ENCODE results near the gene RUSF1. TPM values are rescaled to one million over a fixed set of nuclear protein-coding genes. Genes with fewer than 3 reads are reported as not detected.
"Not testable (repeated sequence)": the region's sequence is repeated elsewhere in the genome, so short reads cannot be mapped to it uniquely, and the experiment has no call there.

RUSF1 gene
- total and polyA plus RNA-seq, 9 of the 15 experiments (the other 6 are each of a cell fraction or from before 2014, with no cell fraction given), result 0.80 to 52.8 (median 27.6) TPM

- 0 out of 2 replicates have a peak, but pooled peaks cover 1% of the 10 kb centered on the region for H3K9me3 ChIP-seq (replicated peaks; ENCODE audit: control insufficient read depth, insufficient read depth, low read depth, low read length)
- CTCF ChIA-PET (ENCODE audit: low intra/inter-chr PET ratio), result no interaction called here
- H3K9ac ChIP-seq (ENCODE audit: insufficient read depth in 1 of 2, low read depth in 2 of 2, low read length in 2 of 2), result no peak overlapping the region
- no peak overlapping the region for H3K27ac ChIP-seq (ENCODE audit: extremely low read depth, low read depth, low read length)
- no peaks in the 10 kb centered on the region for H3K79me2 ChIP-seq (ENCODE audit: control insufficient read depth, insufficient read depth, low read length)
- H3K27me3 ChIP-seq (ENCODE audit: control insufficient read depth in 2 of 2, insufficient read depth in 2 of 2, low read length in 2 of 2), result no peaks in the 10 kb centered on the region
- ATAC-seq (no peak), FAIRE-seq (no peak), DNase-seq (ENCODE audit: extremely low read depth in 1 of 4, low spot score in 3 of 4) (no peak)
- no peak overlapping the region for H3K4me2 ChIP-seq (ENCODE audit: insufficient read depth, low read length)
- 100% methylated on average over 2 of the region's 3 CpGs for WGBS (ENCODE audit: insufficient coverage, low coverage, missing lambda C conversion rate)
- H3K4me3 ChIP-seq, result no peak overlapping the region
- intact Hi-C loops (cut with micrococcal nuclease), result no loop called here
- H3K36me3 ChIP-seq (ENCODE audit: control insufficient read depth, insufficient read depth, low read length), result no peaks in the 10 kb centered on the region
- peaks cover 28 to 40% of the 10 kb centered on the region in 2 experiments; a peak in 4 of 5 replicates for H3K4me1 ChIP-seq (replicated peaks in 1 of 2; ENCODE audit: control insufficient read depth in 2 of 2, insufficient read depth in 2 of 2, low read length in 2 of 2)
- H3K9me1 ChIP-seq (ENCODE audit: control insufficient read depth, insufficient read depth, low read length), result no peaks in the 10 kb centered on the region
- peak; percentile 38 for TF ChIP-seq RBM25 (IDR thresholded peaks at IDR 0.05; ENCODE audit: low read depth, low read length, severe bottlenecking)
- TF ChIP-seq BCOR (IDR thresholded peaks at IDR 0.05), result peak; percentile 38; the same call in 1 of the 2 replicates
- no peak for TF ChIP-seq ZBTB11 (CRISPR knock-in tag; IDR thresholded peaks at IDR 0.05)
- TF ChIP-seq ZNF121 (CRISPR knock-in tag; conservative IDR thresholded peaks at IDR 0.05), result peak; percentile 93
- peak overlapping the region; percentile 95; the same call in 1 of the 2 replicates for H2AFZ ChIP-seq (ENCODE audit: low read depth, low read length)
- no TSS peak for BruUV-seq (replicated peaks)
- no peaks in the 10 kb centered on the region for H4K20me1 ChIP-seq (replicated peaks; ENCODE audit: control insufficient read depth, insufficient read depth, low read length)
- POLR2A ChIA-PET, result interaction anchor here (1.0 kb wide), 1 partner anchor 17 kb away, joined by 3 read pairs; the partner anchor contains the start of gene RUSF1
- in situ Hi-C loops (cut with MboI), result no loop called here
These were observed 16.9 kb upstream of the RUSF1 start for GRCh38 chr16:31525113-31525512.

GRCh38 chr16:31523768-31524167 is 15.6 kb upstream of the RUSF1 start:
- H3K27me3 ChIP-seq (ENCODE audit: control insufficient read depth in 2 of 2, insufficient read depth in 2 of 2, low read length in 2 of 2); FAIRE-seq; BruUV-seq (replicated peaks): not testable (repeated sequence)

More at GRCh38 chr16:31523768-31524167, 15.6 kb upstream of the RUSF1 start:
- H3K4me2 ChIP-seq (ENCODE audit: insufficient read depth, low read length); H3K9ac ChIP-seq (ENCODE audit: insufficient read depth in 1 of 2, low read depth in 2 of 2, low read length in 2 of 2); H3K9me3 ChIP-seq (replicated peaks; ENCODE audit: control insufficient read depth, insufficient read depth, low read depth, low read length); CTCF ChIA-PET (ENCODE audit: low intra/inter-chr PET ratio); H3K4me3 ChIP-seq; H4K20me1 ChIP-seq (replicated peaks; ENCODE audit: control insufficient read depth, insufficient read depth, low read length); H3K27ac ChIP-seq (ENCODE audit: extremely low read depth, low read depth, low read length); H3K9me1 ChIP-seq (ENCODE audit: control insufficient read depth, insufficient read depth, low read length); H3K79me2 ChIP-seq (ENCODE audit: control insufficient read depth, insufficient read depth, low read length); H3K36me3 ChIP-seq (ENCODE audit: control insufficient read depth, insufficient read depth, low read length); in situ Hi-C loops (cut with MboI); POLR2A ChIA-PET: not testable (repeated sequence)
- H3K4me1 ChIP-seq (replicated peaks in 1 of 2; ENCODE audit: control insufficient read depth in 2 of 2, insufficient read depth in 2 of 2, low read length in 2 of 2), result peaks cover 20 to 39% of the 10 kb centered on the region in 2 experiments; a peak in 4 of 5 replicates
- peak overlapping the region; percentile 95 for H2AFZ ChIP-seq (ENCODE audit: low read depth, low read length)
- ATAC-seq, result peak; percentile 61
- WGBS (ENCODE audit: insufficient coverage, low coverage, missing lambda C conversion rate), result 19% methylated on average over 3 of the region's 6 CpGs
- DNase-seq (ENCODE audit: extremely low read depth in 1 of 4, low spot score in 3 of 4), result peak in 1 of 4 experiments; percentile 23
- intact Hi-C loops (cut with micrococcal nuclease), result loop anchor here (5.0 kb wide), 1 partner anchor 51 kb away; the partner anchor contains the start of gene TGFB1I1

All from K562 (cell line).